KMS-11 (cell line): Measurements from ENCODE around the gene ILDR2.

Experiments
- H2AFZ ChIP-seq: fragments of 200-600 bp; sonication (generic); 2 replicates; pipeline ENCODE4 v1.6.1; 2016; ENCODE audit warnings: antibody characterized with exemption, mixed run types, low read depth
- H3K27ac ChIP-seq: fragments of 200-600 bp; sonication (generic); 2 replicates; pipeline ENCODE4 v1.6.1; 2016; ENCODE audit warnings: mild to moderate bottlenecking, mixed run types
- H3K27me3 ChIP-seq: fragments of 200-600 bp; sonication (generic); 2 replicates; pipeline ENCODE4 v1.6.1; 2017; ENCODE audit warnings: mild to moderate bottlenecking, low read depth, mixed run types, moderate library complexity; ENCODE audit not compliant: insufficient read depth
- H3K36me3 ChIP-seq: fragments of 200-600 bp; sonication (generic); 2 replicates; pipeline ENCODE4 v1.6.1; 2017; ENCODE audit warnings: mild to moderate bottlenecking, mixed run types; ENCODE audit not compliant: insufficient read depth
- H3K4me1 ChIP-seq: fragments of 200-600 bp; sonication (generic); 2 replicates; pipeline ENCODE4 v1.6.1; 2016; ENCODE audit warnings: mild to moderate bottlenecking, low read depth, mixed run types; ENCODE audit not compliant: poor library complexity, severe bottlenecking
- H3K4me2 ChIP-seq: fragments of 200-600 bp; sonication (generic); 2 replicates; pipeline ENCODE4 v1.7.0; 2016; ENCODE audit warnings: mild to moderate bottlenecking, mixed run types
- H3K4me3 ChIP-seq: fragments of 200-600 bp; sonication (generic); IDR thresholded peaks from 2 replicates; pipeline ENCODE4 v1.6.1; 2017; ENCODE audit warnings: low read depth, low read length, mixed read lengths; ENCODE audit not compliant: insufficient read depth
- H3K79me2 ChIP-seq: fragments of 200-600 bp; sonication (generic); 2 replicates; pipeline ENCODE4 v1.6.1; 2016; ENCODE audit warnings: low read depth, mixed run types; ENCODE audit not compliant: insufficient read depth
- H3K9ac ChIP-seq: fragments of 200-600 bp; sonication (generic); 2 replicates; pipeline ENCODE4 v1.6.1; 2016; ENCODE audit warnings: mild to moderate bottlenecking, mixed run types
- H4K20me1 ChIP-seq: fragments of 200-600 bp; sonication (generic); 2 replicates; pipeline ENCODE4 v1.6.1; 2016; ENCODE audit warnings: mild to moderate bottlenecking, mixed run types; ENCODE audit not compliant: insufficient read depth
- TF ChIP-seq, protein P1 (sequence below): fragments of 200-600 bp; sonication (generic); conservative IDR thresholded peaks from 2 replicates; pipeline ENCODE4 v1.6.1; 2017; ENCODE audit warnings: low read depth, mild to moderate bottlenecking, antibody characterized with exemption, low read length, moderate library complexity, mixed read lengths

Gene ILDR2

GRCh38 chr1:166981589-166981988 is 6.2 kb upstream of the ILDR2 start:
- peaks cover 17% of the 10 kb centered on the region for H3K4me1 ChIP-seq
- no peaks in the 10 kb centered on the region for H4K20me1 ChIP-seq
- H3K9ac ChIP-seq, result no peak overlapping the region
- no peak overlapping the region for H2AFZ ChIP-seq
- no peaks in the 10 kb centered on the region; the same call in 1 of the 2 replicates for H3K27me3 ChIP-seq
- no peaks in the 10 kb centered on the region for H3K36me3 ChIP-seq
- H3K27ac ChIP-seq, result no peak overlapping the region
- TF ChIP-seq, protein P1, sequence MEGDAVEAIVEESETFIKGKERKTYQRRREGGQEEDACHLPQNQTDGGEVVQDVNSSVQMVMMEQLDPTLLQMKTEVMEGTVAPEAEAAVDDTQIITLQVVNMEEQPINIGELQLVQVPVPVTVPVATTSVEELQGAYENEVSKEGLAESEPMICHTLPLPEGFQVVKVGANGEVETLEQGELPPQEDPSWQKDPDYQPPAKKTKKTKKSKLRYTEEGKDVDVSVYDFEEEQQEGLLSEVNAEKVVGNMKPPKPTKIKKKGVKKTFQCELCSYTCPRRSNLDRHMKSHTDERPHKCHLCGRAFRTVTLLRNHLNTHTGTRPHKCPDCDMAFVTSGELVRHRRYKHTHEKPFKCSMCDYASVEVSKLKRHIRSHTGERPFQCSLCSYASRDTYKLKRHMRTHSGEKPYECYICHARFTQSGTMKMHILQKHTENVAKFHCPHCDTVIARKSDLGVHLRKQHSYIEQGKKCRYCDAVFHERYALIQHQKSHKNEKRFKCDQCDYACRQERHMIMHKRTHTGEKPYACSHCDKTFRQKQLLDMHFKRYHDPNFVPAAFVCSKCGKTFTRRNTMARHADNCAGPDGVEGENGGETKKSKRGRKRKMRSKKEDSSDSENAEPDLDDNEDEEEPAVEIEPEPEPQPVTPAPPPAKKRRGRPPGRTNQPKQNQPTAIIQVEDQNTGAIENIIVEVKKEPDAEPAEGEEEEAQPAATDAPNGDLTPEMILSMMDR, result no peak
- no peaks in the 10 kb centered on the region for H3K79me2 ChIP-seq
- no peak overlapping the region for H3K4me3 ChIP-seq
- H3K4me2 ChIP-seq, result no peak overlapping the region

GRCh38 chr1:166980818-166981217 is 5.5 kb upstream of the ILDR2 start:
- no peak overlapping the region for H3K27ac ChIP-seq
- H3K27me3 ChIP-seq, result peaks cover 6% of the 10 kb centered on the region; the same call in 1 of the 2 replicates
- no peaks in the 10 kb centered on the region for H3K36me3 ChIP-seq
- H3K79me2 ChIP-seq, result no peaks in the 10 kb centered on the region
- H4K20me1 ChIP-seq, result no peaks in the 10 kb centered on the region
- H3K9ac ChIP-seq, result no peak overlapping the region
- no peak overlapping the region for H3K4me2 ChIP-seq
- TF ChIP-seq, protein P1, result no peak
- H2AFZ ChIP-seq, result no peak overlapping the region
- H3K4me3 ChIP-seq, result no peak overlapping the region
- peaks cover 22% of the 10 kb centered on the region for H3K4me1 ChIP-seq

- TF ChIP-seq, protein P1, result no peak
- Histone ChIP-seq H3K4me3 (no peak overlapping the region), H3K27me3 (peaks cover 6% of the 10 kb centered on the region; the same call in 1 of the 2 replicates), H3K27ac (no peak overlapping the region), H3K79me2 (no peaks in the 10 kb centered on the region), H3K36me3 (no peaks in the 10 kb centered on the region), H3K4me1 (peaks cover 22% of the 10 kb centered on the region), H3K4me2 (no peak overlapping the region), H4K20me1 (no peaks in the 10 kb centered on the region), H3K9ac (no peak overlapping the region), H2AFZ (no peak overlapping the region)
These were observed 5.0 kb upstream of the ILDR2 start for GRCh38 chr1:166980383-166980782.

- Histone ChIP-seq H2AFZ (no peak overlapping the region), H3K36me3 (no peaks in the 10 kb centered on the region), H3K4me2 (peak overlapping the region; percentile 3; the same call in 1 of the 2 replicates), H4K20me1 (no peaks in the 10 kb centered on the region), H3K27ac (no peak overlapping the region), H3K79me2 (no peaks in the 10 kb centered on the region), H3K4me3 (no peak overlapping the region), H3K9ac (no peak overlapping the region), H3K27me3 (peaks cover 14% of the 10 kb centered on the region; the same call in 1 of the 2 replicates), H3K4me1 (peaks cover 29% of the 10 kb centered on the region)
- TF ChIP-seq, protein P1, result no peak
These were observed 3.5 kb upstream of the ILDR2 start for GRCh38 chr1:166978821-166979220.
